T47D (cell line): ENCODE data around the gene DNPEP.

Experiments used
- DNase-seq, 2 experiments: peaks; one replicate each; pipeline versions ENCODE4 v3.0.0 to v3.0.0-alpha.2; 2011 to 2012; ENCODE audit warnings: low read depth in 1 of 2, low spot score in 1 of 2
- JUND ChIP-seq: IDR thresholded peaks from 2 replicates; pipeline ENCODE4 v1.6.1; 2012; ENCODE audit warnings: low read depth
- in situ Hi-C: cut with HindIII; loops from 2 replicates; pipeline ENCODE4 v1.10.0; 2016; ENCODE audit warnings: low sequenced_read_pairs, low pct_unique_long_range_greater_than_20kb

The DNPEP gene

GRCh38 chr2:219426068-219426443 is 38.3 kb upstream of the DNPEP start:
- no peak for TF ChIP-seq JUND
- in situ Hi-C loops: no loop called here
- no peak for DNase-seq

GRCh38 chr2:219425238-219426067 is 37.7 kb upstream of the DNPEP start:
- in situ Hi-C loops: no loop called here
- no peak for TF ChIP-seq JUND
- DNase-seq: no peak

GRCh38 chr2:219423652-219424377 is 36.1 kb upstream of the DNPEP start:
- no peak for DNase-seq
- TF ChIP-seq JUND: no peak

GRCh38 chr2:219422952-219423534 is 35.3 kb upstream of the DNPEP start:
- in situ Hi-C loops: no loop called here
- TF ChIP-seq JUND: no peak
- DNase-seq: no peak

More at GRCh38 chr2:219423652-219424377, 36.1 kb upstream of the DNPEP start:
- in situ Hi-C loops: no loop called here

- TF ChIP-seq JUND: no peak
- no peak for DNase-seq
- in situ Hi-C loops: no loop called here
These were observed 33.6 kb upstream of the DNPEP start for GRCh38 chr2:219421323-219421722.

- DNase-seq: no peak
- TF ChIP-seq JUND: no peak
- in situ Hi-C loops: no loop called here
These were observed 33.0 kb upstream of the DNPEP start for GRCh38 chr2:219420687-219421086.

- no peak for TF ChIP-seq JUND
- no peak for DNase-seq
- in situ Hi-C loops: no loop called here
These were observed 31.9 kb upstream of the DNPEP start for GRCh38 chr2:219419331-219420197.

- no peak for DNase-seq
- in situ Hi-C loops: no loop called here
- TF ChIP-seq JUND: no peak
These were observed 31.3 kb upstream of the DNPEP start for GRCh38 chr2:219419012-219419324.

GRCh38 chr2:219418155-219419011 is 30.7 kb upstream of the DNPEP start, which contains the start of gene DES:
TSS of gene DES (plus strand) at chr2:219418377. CDS start at chr2:219418463, 86 bp downstream.
- no peak for DNase-seq
- TF ChIP-seq JUND: no peak
- in situ Hi-C loops: no loop called here

- in situ Hi-C loops: no loop called here
- DNase-seq: no peak
- TF ChIP-seq JUND: no peak
These were observed 29.7 kb upstream of the DNPEP start for GRCh38 chr2:219417374-219417773.

GRCh38 chr2:219416938-219417337 is 29.2 kb upstream of the DNPEP start:
- no peak for DNase-seq
- TF ChIP-seq JUND: no peak
- in situ Hi-C loops: no loop called here
